IMR-90 (cell line): Measurements from ENCODE around the gene RPL27A. TPM values are rescaled to one million over a fixed set of nuclear protein-coding genes. Genes with fewer than 3 reads are reported as not detected.

Source experiments
- ATAC-seq: fragments of 200-7000 bp; cut with Tn5 transposase; 2 replicates; pipeline ENCODE4 v1.9.1; 2020; ENCODE audit warnings: low read depth, mild to moderate bottlenecking, moderate library complexity
- BruUV-seq: library from RNA; stranded (reverse); fragments of 400-500 nt; replicated peaks from 2 replicates; lab custom pipeline; 2021; lab: Mats Ljungman, UMichigan
- CTCF ChIA-PET: fragments of 300-600 bp; formaldehyde crosslinking; extraction: SDS; loops from one replicate; lab custom pipeline; 2021; ENCODE audit warnings: antibody characterized with exemption; lab: Yijun Ruan, JAX
- POLR2A ChIA-PET: fragments of 300-600 bp; sonication (Branson Sonifier 250); formaldehyde crosslinking; loops from one replicate; lab custom pipeline; 2022; ENCODE audit warnings: antibody characterized with exemption; ENCODE audit not compliant: unreplicated experiment; lab: Charles Lee
- DNase-seq: peaks from one replicate; pipeline ENCODE4 v3.0.0; 2013
- H2AFZ ChIP-seq: replicated peaks from 2 replicates; pipeline ENCODE3; 2013; ENCODE audit warnings: low read length, mild to moderate bottlenecking; ENCODE audit not compliant: poor library complexity
- H2AK5ac ChIP-seq: 2 replicates; pipeline ENCODE4 v1.6.1; 2013; ENCODE audit warnings: low read depth, low read length, inconsistent platforms
- H2AK9ac ChIP-seq: replicated peaks from 2 replicates; pipeline ENCODE3; 2013; ENCODE audit warnings: mild to moderate bottlenecking, low read depth, low read length, moderate library complexity; ENCODE audit not compliant: poor library complexity
- H2BK120ac ChIP-seq: 2 replicates; pipeline ENCODE4 v1.6.1; 2013; ENCODE audit warnings: low read depth, low read length, inconsistent platforms
- H2BK15ac ChIP-seq: 3 replicates; pipeline ENCODE4 v1.6.1; 2013; ENCODE audit warnings: low read depth, low read length, inconsistent platforms
- H2BK20ac ChIP-seq: 2 replicates; pipeline ENCODE4 v1.6.1; 2013; ENCODE audit warnings: low read depth, mild to moderate bottlenecking, inconsistent platforms, low read length, moderate library complexity
- H2BK5ac ChIP-seq: 2 replicates; pipeline ENCODE4 v1.6.1; 2013; ENCODE audit warnings: mild to moderate bottlenecking, low read depth, low read length, inconsistent platforms; ENCODE audit not compliant: poor library complexity, severe bottlenecking
- H3K14ac ChIP-seq: replicated peaks from 2 replicates; pipeline ENCODE4 v1.6.1; 2013; ENCODE audit warnings: low read depth, low read length, inconsistent platforms
- H3K18ac ChIP-seq: 2 replicates; pipeline ENCODE4 v1.6.1; 2013; ENCODE audit warnings: low read depth, low read length, control low read depth
- H3K23ac ChIP-seq: 2 replicates; pipeline ENCODE4 v1.6.1; 2013; ENCODE audit warnings: low read depth, low read length, inconsistent platforms
- H3K27ac ChIP-seq: 2 replicates; pipeline ENCODE4 v1.5.1; 2013; ENCODE audit warnings: mild to moderate bottlenecking, control low read depth, low read length; ENCODE audit not compliant: insufficient read depth
- H3K27me3 ChIP-seq: 2 replicates; pipeline ENCODE4 v1.6.1; 2013; ENCODE audit warnings: low read length; ENCODE audit not compliant: control insufficient read depth, insufficient read depth
- H3K36me3 ChIP-seq: 2 replicates; pipeline ENCODE4 v1.6.1; 2013; ENCODE audit warnings: low read length, mixed read lengths; ENCODE audit not compliant: control insufficient read depth, insufficient read depth
- H3K4ac ChIP-seq: 2 replicates; pipeline ENCODE4 v1.6.1; 2013; ENCODE audit warnings: low read depth, low read length, inconsistent platforms
- H3K4me1 ChIP-seq: 2 replicates; pipeline ENCODE4 v1.6.1; 2013; ENCODE audit warnings: low read length, mixed read lengths; ENCODE audit not compliant: control insufficient read depth, insufficient read depth
- H3K4me2 ChIP-seq: 2 replicates; pipeline ENCODE4 v1.6.1; 2013; ENCODE audit warnings: low read depth, mild to moderate bottlenecking, control low read depth, low read length, moderate library complexity
- H3K4me3 ChIP-seq: 2 replicates; pipeline ENCODE4 v1.5.1; 2013; ENCODE audit warnings: low read depth, mild to moderate bottlenecking, control low read depth, low read length, moderate library complexity; ENCODE audit not compliant: insufficient read depth
- H3K56ac ChIP-seq: 2 replicates; pipeline ENCODE4 v1.6.1; 2013; ENCODE audit warnings: low read length, inconsistent platforms; ENCODE audit not compliant: insufficient read depth; ENCODE audit errors: extremely low read depth
- H3K79me1 ChIP-seq, 2 experiments: 2 replicates each; pipeline ENCODE4 v1.6.1; 2013; ENCODE audit warnings: low read length in 2 of 2, inconsistent platforms in 1 of 2, low read depth in 1 of 2
- H3K9ac ChIP-seq: 2 replicates; pipeline ENCODE4 v1.6.1; 2013; ENCODE audit warnings: low read depth, low read length, control low read depth
- H3K9me1 ChIP-seq: 2 replicates; pipeline ENCODE4 v1.6.1; 2013; ENCODE audit warnings: low read length, inconsistent platforms; ENCODE audit not compliant: insufficient read depth
- H3K9me3 ChIP-seq: 2 replicates; pipeline ENCODE4 v1.6.1; 2013; ENCODE audit warnings: low read length; ENCODE audit not compliant: control insufficient read depth, insufficient read depth
- H4K20me1 ChIP-seq: 2 replicates; pipeline ENCODE4 v1.6.1; 2013; ENCODE audit warnings: low read length, inconsistent platforms; ENCODE audit not compliant: insufficient read depth
- H4K5ac ChIP-seq: 2 replicates; pipeline ENCODE4 v1.6.1; 2013; ENCODE audit warnings: mild to moderate bottlenecking, low read depth, low read length, control low read depth
- H4K8ac ChIP-seq, 2 experiments: 2 replicates each; pipeline ENCODE4 v1.6.1; 2013; ENCODE audit warnings: low read depth in 2 of 2, low read length in 2 of 2, control low read depth in 1 of 2, inconsistent platforms in 1 of 2
- H4K91ac ChIP-seq: 2 replicates; pipeline ENCODE4 v1.6.1; 2013; ENCODE audit warnings: low read depth, low read length, inconsistent platforms; ENCODE audit not compliant: insufficient read depth
- MAFK ChIP-seq: IDR thresholded peaks from 2 replicates; pipeline ENCODE4 v1.6.1; 2012; ENCODE audit warnings: low read depth, low read length, improper control_type of control experiment
- RCOR1 ChIP-seq: IDR thresholded peaks from 2 replicates; pipeline ENCODE4 v1.6.1; 2012; ENCODE audit warnings: mild to moderate bottlenecking, low read length, improper control_type of control experiment; ENCODE audit not compliant: insufficient replicate concordance
- WGBS, 2 experiments: methylation state at CpG; one replicate each; pipeline versions ENCODE4 v1.1.5 to v1.1.7; 2013; ENCODE audit warnings: missing lambda C conversion rate in 2 of 2; ENCODE audit not compliant: insufficient read length in 1 of 2; ENCODE audit errors: extremely low coverage in 2 of 2; 5-methylcytosine and 5-hydroxymethylcytosine counted together
- dilution Hi-C: fragments of 300-500 bp; cut with HindIII; formaldehyde crosslinking; loops from one replicate; pipeline ENCODE4 v1.14.3; 2018; ENCODE audit warnings: low sequenced_read_pairs; ENCODE audit not compliant: unreplicated experiment
- in situ Hi-C: fragments of 300-500 bp; cut with MboI; formaldehyde crosslinking; loops from 3 replicates; pipeline ENCODE4 v1.14.3; 2019; ENCODE audit warnings: low sequenced_read_pairs, inconsistent platforms, mixed read lengths
- intact Hi-C: fragments of 100-400 bp; cut with micrococcal nuclease; formaldehyde crosslinking; loops from 2 replicates; pipeline ENCODE4 v1.10.0; 2022
- polyA plus RNA-seq, 3 experiments: library from polyadenylated mRNA; depleted of rRNA; stranded (reverse); fragments of >200 nt; gene quantifications; 2 replicates each; pipeline ENCODE4 v1.2.3, GENCODE V29; 2012; ENCODE audit warnings: low replicate concordance in 1 of 3
- total RNA-seq: library from RNA; depleted of rRNA; stranded (reverse); fragments of >200 nt; gene quantifications from 2 replicates; pipeline ENCODE4 v1.2.3, GENCODE V29; 2012
- TF ChIP-seq, protein P1 (sequence below): conservative IDR thresholded peaks from 2 replicates; pipeline ENCODE4 v1.5.1; 2012; ENCODE audit warnings: mild to moderate bottlenecking, low read depth, low read length, improper control_type of control experiment

RPL27A gene
- total and polyA plus RNA-seq, 2 of the 4 experiments (the other 2 are of a cell fraction): 786 to 849 TPM

DNA sequence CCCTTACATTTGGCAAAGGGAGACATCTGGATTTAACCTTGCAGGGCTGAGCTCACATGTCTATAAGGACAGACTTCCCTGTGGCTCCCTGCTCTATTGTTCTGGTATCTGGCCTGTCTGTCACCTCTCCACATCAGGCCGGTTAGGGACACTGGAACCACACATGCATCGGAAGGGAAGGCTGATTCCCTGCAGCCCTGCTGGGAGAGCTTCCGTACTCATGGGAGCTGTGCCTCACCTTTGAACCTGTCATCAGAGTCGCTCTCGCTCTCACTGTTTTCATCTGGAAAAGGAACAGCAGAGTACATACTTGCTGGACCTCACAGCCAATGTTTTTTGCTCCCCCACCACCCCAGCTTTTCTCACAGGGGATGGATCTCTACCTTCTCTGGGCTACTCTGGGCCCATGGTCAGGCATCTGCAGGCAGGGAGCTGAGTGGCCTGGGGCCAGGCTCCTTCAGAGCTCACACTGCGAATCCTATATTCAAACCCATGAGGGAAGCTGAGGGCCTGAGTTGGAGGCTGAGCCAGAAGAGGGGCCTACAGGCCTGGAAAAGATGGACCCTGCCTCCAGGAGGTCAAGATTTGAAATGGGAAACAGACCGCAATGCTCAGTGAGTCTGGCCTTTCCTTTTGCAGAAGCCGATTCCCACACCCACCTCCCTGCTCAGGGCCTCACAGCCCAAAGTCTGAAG lies 31.3 kb downstream of the RPL27A start (continued):
- TF ChIP-seq, protein P1, sequence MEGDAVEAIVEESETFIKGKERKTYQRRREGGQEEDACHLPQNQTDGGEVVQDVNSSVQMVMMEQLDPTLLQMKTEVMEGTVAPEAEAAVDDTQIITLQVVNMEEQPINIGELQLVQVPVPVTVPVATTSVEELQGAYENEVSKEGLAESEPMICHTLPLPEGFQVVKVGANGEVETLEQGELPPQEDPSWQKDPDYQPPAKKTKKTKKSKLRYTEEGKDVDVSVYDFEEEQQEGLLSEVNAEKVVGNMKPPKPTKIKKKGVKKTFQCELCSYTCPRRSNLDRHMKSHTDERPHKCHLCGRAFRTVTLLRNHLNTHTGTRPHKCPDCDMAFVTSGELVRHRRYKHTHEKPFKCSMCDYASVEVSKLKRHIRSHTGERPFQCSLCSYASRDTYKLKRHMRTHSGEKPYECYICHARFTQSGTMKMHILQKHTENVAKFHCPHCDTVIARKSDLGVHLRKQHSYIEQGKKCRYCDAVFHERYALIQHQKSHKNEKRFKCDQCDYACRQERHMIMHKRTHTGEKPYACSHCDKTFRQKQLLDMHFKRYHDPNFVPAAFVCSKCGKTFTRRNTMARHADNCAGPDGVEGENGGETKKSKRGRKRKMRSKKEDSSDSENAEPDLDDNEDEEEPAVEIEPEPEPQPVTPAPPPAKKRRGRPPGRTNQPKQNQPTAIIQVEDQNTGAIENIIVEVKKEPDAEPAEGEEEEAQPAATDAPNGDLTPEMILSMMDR: no peak

GRCh38 chr11:8714622-8715225 lies 32.1 kb downstream of the RPL27A start:
- H4K5ac ChIP-seq: no peak overlapping the region
- ChIA-PET POLR2A (interaction anchor here (1.3 kb wide), 1 partner anchor 96 kb away, joined by 4 read pairs; a partner anchor contains a TSS), CTCF (no interaction called here)
- no peak overlapping the region for H2AK9ac ChIP-seq
- DNase-seq (no peak), ATAC-seq (no peak)
- H3K79me1 ChIP-seq: peaks cover 12 to 79% of the 10 kb centered on the region in 2 experiments; a peak in 3 of 4 replicates
- no peaks in the 10 kb centered on the region for H3K27me3 ChIP-seq
- H3K18ac ChIP-seq: no peak overlapping the region
- peak overlapping the region in 1 of 2 experiments; percentile 3; a peak in 1 of 4 replicates for H4K8ac ChIP-seq
- H2AK5ac ChIP-seq: peak overlapping the region; percentile 91
- peaks cover 52% of the 10 kb centered on the region for H3K9me1 ChIP-seq
- peak overlapping the region; percentile 1 for H2BK5ac ChIP-seq
- H3K36me3 ChIP-seq: peaks cover 57% of the 10 kb centered on the region
- in situ Hi-C loops (no loop called here), intact Hi-C loops (loop anchor here (5.0 kb wide), 2 partner anchors 53 to 158 kb away; no protein-coding TSS in a partner anchor), dilution Hi-C loops (no loop called here)
- no peak overlapping the region for H3K56ac ChIP-seq
- H2BK15ac ChIP-seq: peak overlapping the region; percentile 3; the same call in 1 of the 3 replicates
- no peak overlapping the region for H3K27ac ChIP-seq
- H3K4me2 ChIP-seq: no peak overlapping the region
- H3K4me1 ChIP-seq: peaks cover 31% of the 10 kb centered on the region
- no peaks in the 10 kb centered on the region for H3K9me3 ChIP-seq
- H3K4me3 ChIP-seq: no peak overlapping the region
- no peaks in the 10 kb centered on the region for H4K20me1 ChIP-seq
- peak overlapping the region; percentile 60; the same call in 1 of the 2 replicates for H3K14ac ChIP-seq
- H3K23ac ChIP-seq: peak overlapping the region; percentile 28
- H2BK120ac ChIP-seq: peak overlapping the region; percentile 58; the same call in 1 of the 2 replicates
- BruUV-seq: no TSS peak
- no peak overlapping the region for H2AFZ ChIP-seq
- H3K9ac ChIP-seq: no peak overlapping the region
- H4K91ac ChIP-seq: peak overlapping the region; percentile 50
- H2BK20ac ChIP-seq: no peak overlapping the region; the same call in 1 of the 2 replicates
- TF ChIP-seq MAFK: no peak
- no peak for TF ChIP-seq RCOR1
- WGBS, 2 experiments: no CpG with 5 or more reads among the region's 4 CpGs
- H3K4ac ChIP-seq: peak overlapping the region; percentile 99
